ENCODE measurements around the gene ITPRID1. TPM values are rescaled to one million over a fixed set of nuclear protein-coding genes. Genes with fewer than 3 reads are reported as not detected.
A peak's percentile ranks its signal among the peaks of the same experiment; 100 is the strongest.

ITPRID1 gene
- total RNA-seq, 1 experiment from 2014 or later: 1.2 TPM

DNA sequence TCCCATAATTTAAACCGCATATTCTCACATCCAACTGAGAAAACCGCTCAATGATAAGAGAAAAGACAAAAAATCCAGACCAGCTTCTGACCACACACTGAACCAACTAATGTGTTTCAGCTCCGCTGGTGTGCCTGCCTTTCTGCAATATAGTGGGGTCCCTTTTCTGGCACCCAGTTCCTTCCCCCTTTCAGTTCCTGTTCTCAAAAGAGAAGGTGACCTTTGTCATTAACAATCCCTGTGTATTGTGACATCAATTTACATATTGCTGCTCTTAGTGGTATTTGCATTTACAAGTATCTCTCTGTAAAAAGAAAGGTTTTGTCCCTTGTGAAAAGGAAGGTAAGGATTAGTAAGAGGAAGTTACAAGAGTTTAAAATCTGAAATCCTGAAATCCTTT is 174.5 kb downstream of the ITPRID1 start:
- Mint-ChIP-seq H3K4me1 (peaks cover 35 to 51% of the 10 kb centered on the region in 2 experiments), H3K4me3 (peak overlapping the region; percentile 32 to 57), H3K27ac (peak overlapping the region in 2 of 3 experiments; percentile 14 to 72; a peak in 3 of 7 replicates), H3K36me3 (ENCODE audit: insufficient read depth in 1 of 3, low read depth in 3 of 3) (no peaks in the 10 kb centered on the region; a peak in 1 of 7 replicates), H3K9me3 (no peaks in the 10 kb centered on the region; a peak in 1 of 5 replicates), H3K27me3 (ENCODE audit: low read depth) (peaks cover 12% of the 10 kb centered on the region; the same call in 1 of the 2 replicates)
- no peak overlapping the region for H3T11ph ChIP-seq (ENCODE audit: low read length)
- no peaks in the 10 kb centered on the region for H3K27me3 ChIP-seq (ENCODE audit: insufficient read depth, low read length)
- no peak overlapping the region for H4K91ac ChIP-seq (ENCODE audit: insufficient read length, low read depth, low read length)
- H3K27ac ChIP-seq (ENCODE audit: insufficient read length, low read depth, low read length): no peak overlapping the region
- no peaks in the 10 kb centered on the region for H3K9me3 ChIP-seq (ENCODE audit: control insufficient read depth, low read depth, low read length)
- no peak overlapping the region for H4K5ac ChIP-seq (ENCODE audit: insufficient read length, low read depth, low read length)
- no peak overlapping the region for H2AK5ac ChIP-seq (ENCODE audit: insufficient read length, low read length)
- H3K4me1 ChIP-seq (ENCODE audit: insufficient read depth, low read length): peaks cover 21% of the 10 kb centered on the region
- no peaks in the 10 kb centered on the region for H3K23me2 ChIP-seq (ENCODE audit: insufficient read length, low read depth, low read length, poor library complexity, severe bottlenecking)
- no peak overlapping the region for H3K23ac ChIP-seq (ENCODE audit: insufficient read length, low read depth, low read length)
- no peaks in the 10 kb centered on the region for H3K79me1 ChIP-seq (ENCODE audit: insufficient read depth, low read depth, low read length, poor library complexity, severe bottlenecking)
- H4K8ac ChIP-seq (replicated peaks; ENCODE audit: insufficient read length, low read depth, low read length): no peak overlapping the region
- DNase-seq: no peak
- no peak overlapping the region for H3K9ac ChIP-seq (ENCODE audit: extremely low read depth, insufficient read length, low read length)
- H2BK20ac ChIP-seq (ENCODE audit: low read depth, low read length, poor library complexity, severe bottlenecking): no peak overlapping the region
- no peak overlapping the region for H2BK120ac ChIP-seq (ENCODE audit: low read depth, low read length, poor library complexity, severe bottlenecking)
- H3K56ac ChIP-seq (ENCODE audit: insufficient read length, low read depth, low read length): no peak overlapping the region
- no peak overlapping the region for H2BK5ac ChIP-seq (ENCODE audit: insufficient read length, low read length)
- H3K4me2 ChIP-seq (ENCODE audit: insufficient read depth, insufficient read length, low read length): peak overlapping the region; percentile 36
- TF ChIP-seq CTCF (conservative IDR thresholded peaks at IDR 0.05): no peak
- no peak overlapping the region for H3K14ac ChIP-seq (ENCODE audit: insufficient read depth, low read length)
- no peak overlapping the region for H3K18ac ChIP-seq (ENCODE audit: insufficient read length, low read depth, low read length)
- H2AFZ ChIP-seq (ENCODE audit: low read length): no peak overlapping the region
- H3K4ac ChIP-seq (ENCODE audit: low read depth, low read length): no peak overlapping the region
- H3K79me2 ChIP-seq (ENCODE audit: insufficient read depth, low read length): no peaks in the 10 kb centered on the region
- no peak overlapping the region for H2BK12ac ChIP-seq (ENCODE audit: insufficient read length, low read depth, low read length)
- no peak overlapping the region for H2BK15ac ChIP-seq (ENCODE audit: low read depth, low read length)
- no peaks in the 10 kb centered on the region for H4K20me1 ChIP-seq (ENCODE audit: control insufficient read depth, insufficient read depth, insufficient read length)
- no CpG with 5 or more reads among the region's 3 CpGs for WGBS (ENCODE audit: extremely low coverage, insufficient read length, low lambda C conversion rate)
